Forelimb muscle (tissue), 1 donor: ENCODE data around the gene ZDHHC1. TPM values are rescaled to one million over a fixed set of nuclear protein-coding genes. Genes with fewer than 3 reads are reported as not detected.

ENCODE experiments used
- DNase-seq: peaks from one replicate; pipeline ENCODE4 v3.0.0-alpha.2; 2013; ENCODE audit warnings: low read depth
- polyA plus RNA-seq: library from polyadenylated mRNA; unstranded; fragments of 120-200 nt; gene quantifications from one replicate; pipeline ENCODE4 v1.2.1, GENCODE V29; 2013; ENCODE audit not compliant: insufficient read length

ZDHHC1 gene
- polyA plus RNA-seq, 1 donor = 18.9 TPM

DNA sequence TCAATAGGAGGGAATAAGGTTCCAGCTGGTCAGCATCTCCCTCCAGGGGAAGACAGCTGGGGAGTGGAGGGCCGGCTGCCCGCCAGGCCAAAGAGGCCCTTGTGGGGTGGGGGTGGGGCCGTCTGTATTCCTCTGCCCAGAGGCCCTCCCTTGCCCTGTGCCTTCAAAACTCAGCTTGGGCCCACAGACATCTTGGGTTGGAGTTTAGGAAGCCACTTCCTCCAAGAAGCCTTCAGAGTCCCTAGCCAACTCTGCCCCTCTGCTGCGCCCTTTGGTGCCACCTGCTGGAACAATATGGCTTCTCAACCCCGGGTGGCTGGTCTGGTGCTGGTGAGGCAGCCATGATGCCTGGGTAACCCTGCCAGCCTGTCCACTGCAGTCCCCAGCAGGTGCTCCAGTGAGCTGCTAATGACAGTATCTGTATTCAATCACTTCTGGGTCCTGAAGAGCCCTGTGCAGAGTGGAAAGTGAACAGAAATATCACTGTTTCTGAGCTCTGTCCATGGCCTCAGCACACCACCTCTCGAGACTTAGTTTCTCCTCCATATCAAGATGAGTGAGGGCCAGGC is 31.3 kb upstream of the ZDHHC1 start:
- no peak for DNase-seq

DNA sequence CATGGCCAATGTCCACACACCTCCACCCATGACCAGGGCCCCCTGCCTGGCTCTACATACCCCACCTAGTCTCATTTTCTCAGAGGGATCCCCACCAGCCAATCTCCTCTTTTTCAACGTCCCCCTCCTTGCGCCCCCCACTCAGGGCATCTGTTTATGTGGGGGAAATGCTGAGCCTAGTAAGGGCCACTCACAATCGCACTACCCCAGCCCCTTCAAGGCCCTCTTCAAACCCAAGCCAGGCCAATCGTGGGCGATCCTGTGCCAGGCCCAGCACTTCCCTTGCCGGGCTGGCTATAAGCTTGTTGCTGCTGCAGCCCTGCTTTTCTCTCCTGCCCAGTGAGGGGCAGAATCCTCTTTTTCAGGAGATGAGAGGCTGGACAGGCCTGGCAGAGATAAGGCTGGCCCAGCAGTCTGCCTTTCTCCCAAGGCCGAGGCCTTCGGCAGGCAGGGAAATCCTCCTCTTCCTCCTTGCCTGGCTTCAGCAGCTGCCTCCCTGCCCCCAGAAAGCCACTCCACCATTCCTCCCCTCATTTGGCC is 30.8 kb upstream of the ZDHHC1 start:
- no peak for DNase-seq

DNA sequence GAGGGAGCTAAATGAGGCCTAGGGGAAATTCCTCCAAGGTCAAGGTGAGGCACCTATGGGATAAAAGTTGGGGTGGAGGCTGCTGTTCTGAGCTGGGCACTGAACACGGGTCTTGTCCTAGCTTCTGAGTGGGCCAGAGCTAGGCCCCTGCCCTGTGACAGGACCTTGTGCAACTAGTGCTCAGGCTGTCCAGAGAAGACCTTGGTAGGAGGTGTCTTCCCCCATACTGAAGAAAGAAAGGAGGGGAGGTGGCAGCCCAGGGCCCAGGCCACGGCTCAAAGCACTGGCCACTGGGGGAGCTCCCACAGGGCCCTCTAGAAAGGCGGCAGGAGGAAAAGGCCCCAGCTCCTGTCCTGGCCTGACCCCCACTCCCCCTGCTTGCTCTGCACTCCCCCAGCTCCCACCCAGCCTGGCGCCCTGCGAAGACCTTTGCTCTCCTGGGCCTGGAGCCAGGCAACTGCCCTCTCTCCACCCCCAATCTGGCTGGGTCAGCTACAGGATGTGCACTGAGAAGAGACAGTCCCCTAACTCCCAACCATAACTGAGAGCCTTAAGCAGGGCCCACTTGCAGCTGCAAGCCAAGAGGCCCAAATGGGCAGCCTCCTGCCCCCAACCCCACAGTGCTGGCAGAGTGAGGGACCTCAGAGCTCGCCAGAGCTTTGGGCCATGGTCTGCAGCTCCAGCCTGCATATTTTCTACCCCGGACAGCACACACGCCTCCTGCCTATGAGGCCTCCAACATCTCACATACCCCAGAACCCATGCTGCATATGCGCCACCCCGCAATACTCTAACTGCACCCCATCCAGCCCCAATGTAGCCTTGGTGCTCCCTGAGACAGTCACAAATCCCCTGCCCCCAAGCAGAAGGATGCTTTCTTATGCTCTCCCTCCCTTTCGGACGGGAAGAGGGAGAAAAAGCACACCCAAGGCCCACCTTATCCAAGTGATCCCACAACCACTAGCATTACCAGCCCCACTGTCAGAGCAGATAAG is 29.9 kb upstream of the ZDHHC1 start:
- no peak for DNase-seq

DNA sequence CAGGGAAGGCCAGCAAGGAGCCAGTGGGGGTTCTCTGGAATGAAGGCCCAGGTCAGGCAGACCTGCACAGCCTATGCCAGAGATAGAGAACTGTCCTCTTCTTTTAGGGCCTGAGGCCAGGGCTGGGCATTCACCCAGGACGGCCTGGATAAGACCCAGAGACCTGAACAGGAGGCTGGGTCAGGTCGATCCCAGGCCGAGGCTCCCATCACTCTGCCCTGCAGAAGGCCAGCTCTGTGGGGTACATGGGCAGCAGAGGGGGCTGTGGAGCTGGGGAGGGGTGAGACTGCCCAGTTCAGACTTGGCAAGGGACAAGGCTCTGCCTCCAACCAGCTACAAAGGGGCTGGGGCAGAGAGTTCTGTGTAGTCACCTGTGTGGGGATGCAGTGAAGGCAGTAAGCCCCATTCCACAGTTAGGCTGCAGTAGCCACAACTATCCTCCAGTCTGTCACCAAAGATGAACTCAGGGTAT is 29.2 kb upstream of the ZDHHC1 start:
- no peak for DNase-seq

DNA sequence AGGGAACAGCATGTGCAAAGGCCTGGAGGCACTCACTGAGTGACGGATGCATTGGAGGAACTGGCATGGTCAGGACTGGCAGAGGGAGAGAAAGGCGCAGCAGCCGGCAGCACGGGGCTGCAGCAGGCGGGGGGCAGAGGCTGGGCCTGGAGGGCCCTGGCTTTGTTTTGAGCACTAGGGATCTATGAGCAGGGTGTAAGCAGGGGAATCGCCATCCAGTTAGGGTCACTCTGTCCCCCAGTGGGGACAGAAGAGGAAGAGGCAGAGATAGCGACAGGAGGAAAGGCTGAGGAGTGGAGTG is 28.8 kb upstream of the ZDHHC1 start:
- no peak for DNase-seq

DNA sequence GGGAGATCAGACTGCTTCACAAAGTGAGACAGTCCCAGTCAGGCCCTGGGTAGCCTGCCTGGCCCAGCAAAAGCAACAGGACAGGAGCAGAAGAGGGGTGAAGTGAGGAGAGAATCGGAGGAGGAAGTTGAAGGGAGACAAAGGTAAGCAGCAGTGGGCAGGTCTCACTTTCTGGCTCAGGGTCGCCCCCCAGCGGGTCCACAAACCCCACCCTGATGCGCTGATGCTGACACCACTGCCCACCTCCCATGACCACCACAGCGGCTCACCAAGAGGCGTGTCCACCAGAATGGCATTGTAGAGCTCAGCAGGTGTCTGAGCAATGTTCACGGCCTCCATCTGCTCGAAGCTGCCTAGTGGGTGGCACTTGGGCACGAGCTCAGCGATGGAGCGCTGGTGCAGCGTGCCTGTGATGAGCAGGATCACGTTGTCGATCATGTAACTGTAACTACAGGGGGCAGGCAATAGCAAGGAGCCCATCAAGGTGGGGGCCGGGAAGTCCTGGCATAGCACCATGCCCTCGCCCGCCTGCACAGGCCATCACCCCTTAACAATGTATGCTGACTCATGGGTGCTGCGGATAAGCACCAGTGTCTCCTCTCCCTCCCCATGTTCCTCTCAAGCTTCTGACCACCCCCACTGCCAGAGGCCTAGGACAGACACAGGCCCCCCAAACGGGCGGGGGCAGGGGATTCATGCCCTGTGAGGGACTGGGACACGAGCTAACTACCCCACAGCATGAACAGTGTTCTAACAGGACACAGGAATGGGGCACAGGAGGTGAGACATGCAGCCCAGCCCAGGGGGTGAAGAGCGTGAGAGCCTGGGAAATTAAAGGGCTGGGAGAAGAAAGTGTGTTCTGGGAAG is 28.2 kb upstream of the ZDHHC1 start:
- DNase-seq = no peak

DNA sequence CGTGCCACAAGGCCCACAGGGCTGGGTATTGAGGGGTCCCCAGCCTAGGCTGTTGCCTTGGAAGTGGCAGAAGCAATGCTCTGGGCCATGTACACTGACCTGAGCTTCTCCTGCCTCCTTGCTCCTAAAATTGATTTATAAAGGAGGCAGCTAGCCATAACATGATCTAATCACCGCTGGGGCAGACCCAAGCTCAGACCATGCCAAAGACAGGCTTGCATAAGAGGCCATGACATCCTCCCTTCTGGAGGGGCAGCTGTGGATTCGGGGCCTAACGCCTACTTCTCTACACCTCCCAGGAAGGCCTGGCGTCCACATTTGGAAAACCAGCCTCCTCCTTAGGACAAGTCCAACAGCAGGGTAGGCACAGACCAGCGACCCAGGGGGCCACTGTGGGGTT is 27.0 kb upstream of the ZDHHC1 start:
- no peak for DNase-seq

DNA sequence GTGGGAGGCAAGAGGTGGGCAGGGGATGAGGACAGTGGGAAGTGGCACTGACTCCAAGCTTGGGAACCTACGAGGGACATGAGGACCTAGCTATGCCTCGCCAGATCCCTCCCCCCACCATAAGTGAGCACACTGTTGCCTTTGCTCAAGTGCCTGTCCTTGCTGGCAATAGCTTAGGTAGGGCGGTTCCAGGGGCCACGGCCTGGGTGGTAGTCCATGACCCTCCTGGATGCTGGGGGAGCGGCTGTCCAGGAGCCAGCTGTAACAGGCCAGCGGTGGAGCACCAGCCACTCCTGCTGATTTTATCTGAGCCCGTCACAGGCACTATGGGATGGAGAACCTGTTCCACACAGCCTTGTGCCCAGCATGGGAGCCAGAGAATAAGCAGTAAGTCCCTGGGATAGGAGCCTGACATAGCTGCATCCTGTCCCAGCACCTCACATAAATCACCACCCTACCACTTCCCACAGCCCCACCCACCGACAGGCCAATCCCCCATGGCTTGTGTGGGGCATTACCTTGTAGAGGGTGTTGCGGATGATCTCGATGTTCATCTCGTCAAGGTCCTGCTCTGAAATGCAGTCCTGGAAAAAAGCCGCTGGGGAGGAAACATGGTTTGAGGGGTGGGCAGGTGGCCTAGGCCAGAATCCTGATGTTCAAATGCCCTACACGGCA is 26.4 kb upstream of the ZDHHC1 start:
- no peak for DNase-seq

DNA sequence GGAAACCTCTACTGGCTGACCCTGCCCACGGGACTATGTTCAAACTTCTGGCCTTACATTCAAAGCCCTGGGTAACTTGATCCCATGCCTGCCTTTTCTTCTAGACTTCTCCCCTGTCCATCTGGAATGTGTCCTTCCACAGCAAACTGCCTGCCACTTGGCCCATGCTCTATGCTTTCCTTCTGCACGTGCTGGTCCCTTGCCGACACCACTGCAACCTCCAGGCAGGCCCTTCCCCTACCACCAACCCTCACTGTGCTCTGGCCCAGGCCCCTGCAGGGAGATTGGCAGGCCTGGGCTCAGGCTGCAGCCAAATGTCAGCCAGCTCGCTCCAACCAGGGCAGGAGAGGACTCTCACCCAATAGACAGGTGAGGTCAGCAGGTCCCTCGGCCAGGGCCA is 25.6 kb upstream of the ZDHHC1 start:
- DNase-seq = no peak

DNA sequence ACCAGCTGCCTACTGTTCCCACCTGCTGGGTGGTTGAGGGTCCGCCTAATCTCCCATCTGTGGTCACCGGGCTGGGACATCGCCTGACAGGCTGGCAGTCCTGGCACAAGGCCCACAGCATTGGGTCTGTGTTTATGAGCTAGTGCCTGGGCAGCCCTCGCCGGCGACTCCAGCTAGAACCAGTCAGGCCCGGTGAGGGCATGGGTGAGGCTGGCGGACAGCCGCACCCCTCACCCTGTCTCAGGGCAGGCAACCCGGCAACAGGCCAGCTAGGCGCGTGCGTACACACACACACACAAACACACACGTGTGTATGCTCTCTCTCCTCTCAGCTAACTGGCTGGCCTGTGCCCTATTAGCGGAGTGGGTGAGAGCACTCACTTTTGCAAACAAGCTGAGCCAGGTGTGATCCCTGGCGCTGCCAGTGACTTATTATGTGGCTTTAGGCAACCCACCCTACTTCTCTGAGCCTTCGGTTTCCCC is 25.0 kb upstream of the ZDHHC1 start:
- DNase-seq = no peak

DNA sequence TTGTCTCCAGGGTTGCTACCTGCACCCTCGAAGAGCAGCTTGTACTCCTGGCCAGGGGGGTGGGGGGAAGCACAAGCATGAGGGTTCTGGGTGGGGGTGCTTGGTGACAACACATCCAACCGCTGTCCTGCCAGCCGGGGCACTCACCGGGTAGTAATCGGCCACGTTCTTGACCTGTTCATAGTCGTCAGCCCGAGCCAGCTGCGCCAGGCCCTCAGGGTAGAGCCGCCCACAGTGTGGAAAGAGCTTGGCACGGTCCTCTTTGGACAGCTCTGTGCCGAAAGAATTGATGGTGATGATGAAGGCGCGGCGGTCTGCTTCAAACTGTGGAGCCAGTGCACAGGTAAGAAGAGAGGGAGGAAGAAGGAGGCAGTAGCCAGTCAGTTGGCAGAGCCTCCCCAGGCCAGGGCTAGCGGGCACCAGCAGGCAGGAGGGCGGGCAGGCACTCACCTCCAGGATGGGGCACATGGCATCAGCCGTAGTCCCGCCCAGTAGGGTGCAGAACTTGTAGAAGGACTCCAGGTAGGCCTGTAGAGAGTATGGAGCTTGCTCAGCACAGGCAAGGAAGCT is 22.6 kb upstream of the ZDHHC1 start:
- DNase-seq = no peak

DNA sequence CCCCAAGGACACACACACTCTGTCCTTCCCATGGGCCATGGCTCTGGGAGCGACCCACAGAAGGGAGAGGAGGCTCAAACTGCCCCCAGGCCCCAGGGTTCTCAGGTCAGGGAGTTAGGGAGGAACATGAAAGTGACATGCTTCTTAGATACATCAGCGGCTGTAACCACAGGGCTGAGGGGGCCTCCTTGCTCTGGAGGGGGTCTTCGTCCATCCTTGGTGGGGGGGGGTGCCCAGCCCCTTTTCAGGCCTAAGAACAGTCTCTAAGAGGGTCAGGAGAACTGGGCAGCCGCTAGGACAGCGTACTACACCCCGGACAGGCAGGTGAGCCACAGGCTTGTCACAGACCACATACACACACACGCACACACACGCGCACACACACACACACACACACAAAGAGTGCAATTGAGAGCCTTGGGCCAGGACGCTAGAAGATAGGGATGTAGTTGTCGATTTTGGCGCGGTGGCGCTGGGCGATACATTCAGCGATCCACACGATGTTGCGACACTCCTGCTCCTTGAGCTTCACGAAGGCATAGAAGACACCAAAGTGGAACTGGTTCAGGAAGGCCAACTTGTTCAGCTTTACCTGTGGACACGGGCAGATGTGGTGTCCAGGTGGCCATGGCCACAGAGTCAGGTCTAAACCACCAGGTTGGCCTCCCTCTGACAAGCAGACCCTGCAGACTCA is 22.0 kb upstream of the ZDHHC1 start:
- DNase-seq = no peak

DNA sequence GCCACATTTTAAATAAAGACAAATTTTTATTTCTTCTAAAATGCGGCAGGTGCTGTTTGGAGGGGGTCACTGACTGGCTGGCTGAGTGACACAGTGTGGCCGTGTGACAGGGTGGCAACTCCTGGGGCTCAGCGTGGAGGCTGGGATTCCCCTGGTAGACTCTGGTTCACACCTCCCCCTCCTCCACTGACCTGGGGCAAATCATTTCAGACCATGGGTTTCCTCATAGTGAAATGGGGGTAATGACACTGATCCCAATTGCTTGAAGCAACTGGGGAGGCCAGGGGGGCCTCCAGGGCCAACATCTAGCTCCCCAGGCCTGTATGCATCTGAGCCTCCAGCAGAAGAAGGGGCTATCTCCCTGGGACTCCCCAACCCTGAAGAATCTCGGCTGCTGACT is 21.2 kb upstream of the ZDHHC1 start:
- no peak for DNase-seq

DNA sequence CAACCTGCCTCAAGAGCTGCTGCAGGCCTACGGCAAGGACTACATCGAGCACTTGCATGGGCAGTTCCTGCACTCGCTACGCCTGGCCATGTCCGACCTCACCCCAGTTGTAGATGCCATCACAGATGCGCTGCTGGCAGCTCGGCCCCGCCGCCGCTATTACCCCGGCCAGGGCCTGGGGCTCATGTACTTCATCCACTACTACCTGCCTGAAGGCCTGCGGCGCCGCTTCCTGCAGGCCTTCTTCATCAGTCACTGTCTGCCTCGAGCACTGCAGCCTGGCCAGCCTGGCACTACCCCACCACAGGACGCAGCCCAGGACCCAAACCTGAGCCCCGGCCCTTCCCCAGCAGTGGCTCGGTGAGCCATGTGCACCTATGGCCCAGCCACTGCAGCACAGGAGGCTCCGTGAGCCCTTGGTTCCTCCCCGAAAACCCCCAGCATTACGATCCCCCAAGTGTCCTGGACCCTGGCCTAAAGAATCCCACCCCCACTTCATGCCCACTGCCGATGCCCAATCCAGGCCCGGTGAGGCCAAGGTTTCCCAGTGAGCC is 20.4 kb upstream of the ZDHHC1 start:
- no peak for DNase-seq

DNA sequence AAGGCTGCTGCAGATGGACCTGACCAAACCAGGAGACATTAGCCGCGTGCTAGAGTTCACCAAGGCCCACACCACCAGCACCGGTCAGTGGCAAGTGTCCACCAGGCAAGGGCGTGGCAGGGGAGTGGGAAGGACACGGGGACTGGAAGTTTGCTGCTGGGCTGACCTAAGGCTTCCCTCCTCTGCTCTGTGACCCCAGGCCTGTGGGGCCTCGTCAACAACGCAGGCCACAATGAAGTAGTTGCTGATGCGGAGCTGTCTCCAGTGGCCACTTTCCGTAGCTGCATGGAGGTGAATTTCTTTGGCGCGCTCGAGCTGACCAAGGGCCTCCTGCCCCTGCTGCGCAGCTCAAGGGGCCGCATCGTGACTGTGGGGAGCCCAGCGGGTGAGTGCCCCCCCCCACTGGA is 19.5 kb upstream of the ZDHHC1 start:
- DNase-seq = no peak

DNA sequence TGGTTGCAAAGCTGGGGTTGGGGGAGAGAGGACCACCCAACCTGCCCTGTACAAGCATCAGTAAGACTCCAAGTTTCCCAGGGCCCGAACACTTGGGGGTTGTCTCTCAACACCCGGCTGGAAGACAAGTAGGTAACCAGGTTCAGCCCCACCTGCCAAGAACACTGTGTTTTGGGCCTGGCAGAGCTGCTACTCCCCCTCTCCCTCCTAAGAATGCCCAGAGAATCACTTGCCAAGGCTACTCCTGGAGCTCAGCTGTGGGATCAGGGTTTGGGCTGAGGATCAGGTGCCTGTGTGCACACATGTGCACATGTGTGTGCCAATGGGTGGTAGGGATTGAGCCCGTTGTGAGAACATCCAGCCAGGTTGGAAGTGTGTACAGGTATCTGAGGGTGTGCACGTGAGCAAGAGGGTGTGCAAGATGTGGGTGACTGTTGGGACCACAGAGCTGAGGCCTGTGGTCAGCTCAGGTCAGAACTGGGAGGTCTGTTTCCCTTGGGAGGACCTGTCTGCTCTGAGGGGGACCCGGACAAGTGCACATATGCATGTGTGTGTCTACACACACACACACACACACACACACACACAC is 16.9 kb upstream of the ZDHHC1 start:
- DNase-seq = no peak

DNA sequence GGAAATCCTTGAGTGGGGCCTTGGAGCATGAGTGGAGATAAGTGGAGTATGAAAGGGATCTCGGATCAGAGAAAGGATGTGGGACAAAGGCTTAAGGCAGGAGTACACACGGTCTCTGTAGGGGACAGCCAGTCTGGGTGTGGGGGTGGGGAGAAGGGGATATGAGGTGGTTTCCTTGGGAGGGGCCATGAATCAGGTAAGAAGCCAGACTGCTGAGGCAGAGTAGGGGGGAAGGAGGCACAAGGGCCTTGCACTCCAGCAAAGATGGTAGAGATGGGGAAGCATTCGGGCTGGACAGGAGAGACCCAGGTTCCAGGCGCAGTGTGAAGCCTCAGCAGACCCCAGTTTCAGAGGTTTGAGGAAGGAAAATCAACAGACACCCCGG is 16.2 kb upstream of the ZDHHC1 start:
- DNase-seq = no peak

DNA sequence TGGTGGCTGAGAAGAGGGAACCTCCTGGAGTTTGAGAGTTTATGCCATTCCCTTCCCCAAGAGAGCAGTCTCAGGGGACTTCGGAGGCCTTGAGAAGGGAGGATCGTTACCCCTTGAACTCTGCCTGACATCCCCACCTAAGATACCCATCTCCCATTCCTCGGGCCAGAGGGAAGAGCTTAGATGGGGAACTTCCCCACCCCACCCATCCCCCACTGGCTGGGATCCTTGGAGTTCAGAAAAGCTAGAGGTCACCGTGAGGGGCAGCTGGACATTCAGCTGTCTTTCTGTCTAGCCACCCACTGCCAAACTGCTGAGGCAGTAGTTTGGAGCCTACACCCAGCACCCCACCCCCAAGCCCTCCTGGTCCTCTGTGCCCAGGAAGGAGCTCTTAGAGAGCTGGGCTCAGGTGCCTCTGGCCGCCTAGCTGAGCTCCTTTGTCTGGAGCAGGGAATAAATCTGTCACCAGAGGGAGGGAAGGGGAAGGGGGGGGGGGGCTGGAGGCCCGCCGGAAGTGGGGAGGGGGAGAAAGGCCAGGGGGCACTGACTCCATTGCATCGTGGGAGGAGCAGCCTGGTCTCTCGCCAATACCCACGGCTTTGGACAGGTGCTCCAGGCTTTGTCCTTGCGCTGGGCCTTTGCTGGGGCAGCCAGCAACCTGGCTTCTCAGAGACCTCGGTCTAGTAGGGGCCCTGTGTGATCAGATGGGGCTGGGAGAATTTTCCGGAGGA is 15.7 kb upstream of the ZDHHC1 start:
- no peak for DNase-seq
